SK-N-SH treated with all-trans-retinoic acid at 6 μM for 48 hours (cell line): ENCODE results near the gene PSAPL1.

ENCODE experiments used
- ARNTL ChIP-seq: fragments of 450-650 bp; formaldehyde crosslinking; IDR thresholded peaks from 2 replicates; pipeline ENCODE4 v1.5.0; 2020; ENCODE audit warnings: low read depth, mild to moderate bottlenecking, moderate library complexity, borderline replicate concordance
- CREB5 ChIP-seq: fragments of 250-450 bp; sonication (Bioruptor Pico); IDR thresholded peaks from 2 replicates; pipeline ENCODE4 v1.5.1; 2020; ENCODE audit warnings: low read depth, mild to moderate bottlenecking, moderate library complexity
- CSDC2 ChIP-seq: fragments of 250-450 bp; sonication (Bioruptor Pico); IDR thresholded peaks from 2 replicates; pipeline ENCODE4 v1.5.0; 2020; ENCODE audit warnings: mild to moderate bottlenecking, moderate library complexity
- ESRRG ChIP-seq: fragments of 250-450 bp; sonication (Bioruptor Pico); IDR thresholded peaks from 2 replicates; pipeline ENCODE4 v1.6.1; 2021; ENCODE audit warnings: mild to moderate bottlenecking
- GLIS3 ChIP-seq: fragments of 250-450 bp; sonication (Bioruptor Pico); IDR thresholded peaks from 2 replicates; pipeline ENCODE4 v1.5.0; 2020; ENCODE audit warnings: mild to moderate bottlenecking, moderate library complexity
- OSR1 ChIP-seq: fragments of 250-450 bp; sonication (Bioruptor Pico); IDR thresholded peaks from 2 replicates; pipeline ENCODE4 v1.8.0; 2022; ENCODE audit warnings: moderate library complexity, mild to moderate bottlenecking, inconsistent platforms
- PATZ1 ChIP-seq: fragments of 250-450 bp; sonication (Bioruptor Pico); IDR thresholded peaks from 2 replicates; pipeline ENCODE4 v1.8.0; 2020; ENCODE audit warnings: mild to moderate bottlenecking, moderate library complexity, borderline replicate concordance
- PPARA ChIP-seq: fragments of 250-450 bp; sonication (Bioruptor Pico); IDR thresholded peaks from 2 replicates; pipeline ENCODE4 v1.5.0; 2020; ENCODE audit warnings: mild to moderate bottlenecking, borderline replicate concordance
- TOX ChIP-seq: fragments of 250-450 bp; sonication (Bioruptor Pico); IDR thresholded peaks from 2 replicates; pipeline ENCODE4 v1.8.0; 2021; ENCODE audit warnings: mild to moderate bottlenecking, moderate library complexity, borderline replicate concordance
- ZFP3 ChIP-seq: fragments of 250-450 bp; sonication (Bioruptor Pico); IDR thresholded peaks from 2 replicates; pipeline ENCODE4 v1.5.0; 2020; ENCODE audit warnings: mild to moderate bottlenecking, moderate library complexity
- ZFP30 ChIP-seq: fragments of 450-650 bp; formaldehyde crosslinking; IDR thresholded peaks from 2 replicates; pipeline ENCODE4 v1.5.0; 2022; ENCODE audit warnings: mild to moderate bottlenecking, moderate library complexity
- ZNF565 ChIP-seq: fragments of 450-650 bp; formaldehyde crosslinking; conservative IDR thresholded peaks from 2 replicates; pipeline ENCODE4 v1.5.0; 2020; ENCODE audit warnings: low read depth, mild to moderate bottlenecking, moderate library complexity
- ZNF70 ChIP-seq: fragments of 450-650 bp; formaldehyde crosslinking; IDR thresholded peaks from 2 replicates; pipeline ENCODE4 v1.5.0; 2020; ENCODE audit warnings: mild to moderate bottlenecking, moderate library complexity
- ZNF8 ChIP-seq: fragments of 450-650 bp; formaldehyde crosslinking; IDR thresholded peaks from 2 replicates; pipeline ENCODE4 v1.5.0; 2020; ENCODE audit warnings: mild to moderate bottlenecking, moderate library complexity

GRCh38 chr4:7450775-7451433 is 16.2 kb upstream of the PSAPL1 start:
- no peak for TF ChIP-seq ZNF70
- no peak for TF ChIP-seq GLIS3
- TF ChIP-seq PATZ1 (CRISPR knock-in tag), result no peak
- TF ChIP-seq ZFP3 (CRISPR knock-in tag), result no peak
- no peak for TF ChIP-seq ZNF565 (CRISPR knock-in tag)
- TF ChIP-seq ZFP30 (CRISPR knock-in tag), result no peak
- TF ChIP-seq CSDC2 (CRISPR knock-in tag), result no peak
- TF ChIP-seq OSR1 (CRISPR knock-in tag), result no peak
- no peak for TF ChIP-seq ARNTL
- TF ChIP-seq PPARA (CRISPR knock-in tag), result no peak
- TF ChIP-seq ESRRG (CRISPR knock-in tag), result no peak
- TF ChIP-seq CREB5 (CRISPR knock-in tag), result no peak
- no peak for TF ChIP-seq TOX (CRISPR knock-in tag)
- TF ChIP-seq ZNF8 (CRISPR knock-in tag), result no peak
